HCT116 (cell line): Measurements from ENCODE around the gene VAMP2. TPM values are rescaled to one million over a fixed set of nuclear protein-coding genes. Genes with fewer than 3 reads are reported as not detected.
"Not testable (repeated sequence)": the region's sequence is repeated elsewhere in the genome, so short reads cannot be mapped to it uniquely, and the experiment has no call there.

Experiments used
- ATAC-seq: fragments of 200-7000 bp; cut with Tn5 transposase; 2 replicates; pipeline ENCODE4 v1.9.1; 2020; ENCODE audit warnings: mild to moderate bottlenecking, moderate library complexity
- BruUV-seq: library from RNA; stranded (reverse); fragments of 400-500 nt; replicated peaks from 2 replicates; lab custom pipeline; 2021; lab: Mats Ljungman, UMichigan
- CTCF ChIA-PET: fragments of 300-600 bp; sonication (Branson Sonifier 250); formaldehyde crosslinking; loops from one replicate; lab custom pipeline; 2021; ENCODE audit warnings: antibody characterized with exemption; lab: Charles Lee
- POLR2A ChIA-PET: fragments of 300-600, 350-600 bp; sonication (Branson Sonifier 250); formaldehyde crosslinking; loops from one replicate; lab custom pipeline; 2021; ENCODE audit warnings: antibody characterized with exemption; lab: Charles Lee
- RAD21 ChIA-PET, 2 experiments: fragments of 300-600 bp; sonication (Branson Sonifier 250); formaldehyde crosslinking; loops; one replicate each; lab custom pipeline; 2023; ENCODE audit warnings: low total read pairs in 2 of 2; ENCODE audit not compliant: uncharacterized antibody in 2 of 2, unreplicated experiment in 2 of 2, low non-redundant PET in 1 of 2; lab: Charles Lee
- DNase-seq: peaks from one replicate; pipeline ENCODE4 v3.0.0-alpha.2; 2010; ENCODE audit warnings: low read depth, low spot score
- H2AFZ ChIP-seq: fragments of 200-600 bp; shearing (Covaris generic), sonication (generic); 2 replicates; pipeline ENCODE4 v1.6.1; 2017; ENCODE audit warnings: low read depth, mixed run types, mixed read lengths, antibody characterized with exemption, low read length; ENCODE audit not compliant: poor library complexity, severe bottlenecking
- H3K27ac ChIP-seq: 2 replicates; pipeline ENCODE4 v1.5.1; 2012; ENCODE audit warnings: low read depth, low read length
- H3K27me3 ChIP-seq: fragments of 200-600 bp; sonication (generic); 2 replicates; pipeline ENCODE4 v1.6.1; 2016; ENCODE audit warnings: mixed run types, low read length, mixed read lengths; ENCODE audit not compliant: insufficient read depth
- H3K36me3 ChIP-seq, 2 experiments: fragments of 200-500 bp in 1 of 2; fragments of 200-600 bp in 1 of 2; sonication (Bioruptor generic) in 1 of 2; sonication (generic) in 1 of 2; 2 replicates each; pipeline versions ENCODE4 v1.5.1 to v1.6.1; 2014 to 2016; ENCODE audit warnings: low read length in 2 of 2, inconsistent platforms in 1 of 2, mixed read lengths in 1 of 2, mixed run types in 1 of 2; ENCODE audit not compliant: insufficient read depth in 2 of 2, control insufficient read depth in 1 of 2
- H3K4me1 ChIP-seq, 2 experiments: fragments of 200-600 bp in 1 of 2; sonication (generic) in 1 of 2; 2 replicates each; pipeline versions ENCODE4 v1.5.1 to v1.6.1; 2012 to 2017; ENCODE audit warnings: low read length in 2 of 2, inconsistent platforms in 1 of 2, mild to moderate bottlenecking in 1 of 2, mixed read lengths in 1 of 2, mixed run types in 1 of 2, moderate library complexity in 1 of 2; ENCODE audit not compliant: insufficient read depth in 2 of 2, control insufficient read depth in 1 of 2
- H3K4me2 ChIP-seq: fragments of 200-600 bp; sonication (generic); 2 replicates; pipeline ENCODE4 v1.6.1; 2017; ENCODE audit warnings: mixed run types, low read length, mixed read lengths
- H3K4me3 ChIP-seq, 2 experiments: fragments of 200-600 bp in 1 of 2; sonication (generic) in 1 of 2; replicated peaks in 1 of 2; 2 replicates each; pipeline ENCODE4 v1.5.1; 2011 to 2016; ENCODE audit warnings: low read length in 2 of 2, control low read depth in 1 of 2, low read depth in 1 of 2, mild to moderate bottlenecking in 1 of 2, mixed read lengths in 1 of 2, mixed run types in 1 of 2
- H3K79me2 ChIP-seq: fragments of 200-600 bp; sonication (generic); 2 replicates; pipeline ENCODE4 v1.6.1; 2017; ENCODE audit warnings: mild to moderate bottlenecking, mixed run types, low read length, moderate library complexity, mixed read lengths; ENCODE audit not compliant: insufficient read depth
- H3K9ac ChIP-seq: fragments of 200-600 bp; sonication (generic); 2 replicates; pipeline ENCODE4 v1.6.1; 2016; ENCODE audit warnings: low read length, mixed read lengths
- H3K9me2 ChIP-seq: fragments of 200-600 bp; sonication (generic), shearing (Covaris generic); 2 replicates; pipeline ENCODE4 v1.6.1; 2017; ENCODE audit warnings: mixed run types, mild to moderate bottlenecking, moderate library complexity; ENCODE audit not compliant: insufficient read depth
- H3K9me3 ChIP-seq, 2 experiments: fragments of 200-500 bp in 1 of 2; fragments of 200-600 bp in 1 of 2; sonication (Bioruptor generic) in 1 of 2; sonication (generic) in 1 of 2; 2 replicates each; pipeline ENCODE4 v1.6.1; 2014 to 2017; ENCODE audit warnings: low read length in 2 of 2, mixed read lengths in 2 of 2, inconsistent platforms in 1 of 2, low read depth in 1 of 2, mild to moderate bottlenecking in 1 of 2, mixed run types in 1 of 2, moderate library complexity in 1 of 2; ENCODE audit not compliant: control insufficient read depth in 1 of 2, insufficient read depth in 1 of 2
- H4K20me1 ChIP-seq: fragments of 200-600 bp; sonication (generic), shearing (Covaris generic); 2 replicates; pipeline ENCODE4 v1.6.1; 2017; ENCODE audit warnings: mixed run types, mild to moderate bottlenecking, moderate library complexity; ENCODE audit not compliant: insufficient read depth
- CTCF ChIP-seq, 3 experiments: fragments of 200-600 bp in 1 of 3; sonication (generic) in 1 of 3; IDR thresholded peaks in 2 of 3; conservative IDR thresholded peaks in 1 of 3; 2 replicates each; pipeline ENCODE4 v1.5.1; 2012 to 2017; ENCODE audit warnings: low read depth in 2 of 3, low read length in 2 of 3, antibody characterized with exemption in 1 of 3, borderline replicate concordance in 1 of 3, control low read depth in 1 of 3, mild to moderate bottlenecking in 1 of 3, mixed read lengths in 1 of 3, mixed run types in 1 of 3, moderate library complexity in 1 of 3; ENCODE audit not compliant: insufficient read depth in 1 of 3
- EGR1 ChIP-seq: IDR thresholded peaks from 2 replicates; pipeline ENCODE4 v1.6.1; 2012; ENCODE audit warnings: low read depth
- JUND ChIP-seq: IDR thresholded peaks from 2 replicates; pipeline ENCODE4 v1.6.1; 2012
- MAX ChIP-seq: IDR thresholded peaks from 2 replicates; pipeline ENCODE4 v1.6.1; 2012
- POLR2A ChIP-seq: IDR thresholded peaks from 2 replicates; pipeline ENCODE4 v1.7.0; 2011; ENCODE audit warnings: borderline replicate concordance; ENCODE audit not compliant: insufficient read depth, insufficient read length; ENCODE audit errors: extremely low read depth
- REST ChIP-seq: IDR thresholded peaks from 2 replicates; pipeline ENCODE4 v1.6.1; 2012; ENCODE audit warnings: low read depth
- TCF7L2 ChIP-seq: IDR thresholded peaks from 2 replicates; pipeline ENCODE4 v1.7.0; 2011; ENCODE audit warnings: borderline replicate concordance, inconsistent platforms; ENCODE audit not compliant: insufficient read depth, insufficient read length; ENCODE audit errors: extremely low read depth
- YY1 ChIP-seq: IDR thresholded peaks from 2 replicates; pipeline ENCODE4 v1.6.1; 2011; ENCODE audit warnings: low read length, low read depth, moderate library complexity, mild to moderate bottlenecking; ENCODE audit not compliant: insufficient replicate concordance; ENCODE audit errors: extremely low read depth
- ZFX ChIP-seq: fragments of 450-650 bp; IDR thresholded peaks from 2 replicates; pipeline ENCODE4 v1.6.1; 2017
- ZNF274 ChIP-seq: fragments of 200-500 bp; sonication (Bioruptor generic); IDR thresholded peaks from 2 replicates; pipeline ENCODE4 v1.6.1; 2014; ENCODE audit warnings: mild to moderate bottlenecking, low read depth, low read length, inconsistent platforms
- intact Hi-C: fragments of 100-400 bp; cut with micrococcal nuclease; formaldehyde crosslinking; loops from 2 replicates; pipeline ENCODE4 v1.10.0; 2022
- total RNA-seq: library from RNA; stranded (reverse); gene quantifications from one replicate; pipeline ENCODE4 v1.2.1, GENCODE V29; 2021; ENCODE audit not compliant: unreplicated experiment

The VAMP2 gene
- total RNA-seq, 1 experiment from 2014 or later = 35.9 TPM

GRCh38 chr17:8173056-8173870 lies 10.5 kb upstream of the VAMP2 start (continued):
- TF ChIP-seq CTCF (IDR thresholded peaks at IDR 0.05 in 2 of 3, conservative IDR thresholded peaks at IDR 0.05 in 1 of 3; ENCODE audit: borderline replicate concordance in 1 of 3, insufficient read depth in 1 of 3, low read depth in 2 of 3, low read length in 2 of 3) (no peak), EGR1 (peak; percentile 60), YY1 (peak; percentile 81), TCF7L2 (peak; percentile 20), ZNF274 (no peak), MAX (peak; percentile 73), JUND (peak; percentile 96), POLR2A (peak; percentile 100), ZFX (no peak), REST (no peak)

- H3K4me3 ChIP-seq, H3K9me3 ChIP-seq, H2AFZ ChIP-seq, intact Hi-C loops, BruUV-seq, H3K27me3 ChIP-seq, RAD21 ChIA-PET, H3K36me3 ChIP-seq, DNase-seq, H3K4me2 ChIP-seq, H4K20me1 ChIP-seq, ATAC-seq, H3K9me2 ChIP-seq, H3K27ac ChIP-seq, H3K9ac ChIP-seq, H3K79me2 ChIP-seq: not testable (repeated sequence)
- CTCF ChIA-PET = interaction anchor here (1.6 kb wide), 1 partner anchor 12 kb away, joined by 4 read pairs; no protein-coding TSS in a partner anchor
- POLR2A ChIA-PET = interaction anchor here (4.0 kb wide), 1 partner anchor 17 kb away, joined by 60 read pairs; no protein-coding TSS in a partner anchor
- H3K4me1 ChIP-seq = peaks cover 13 to 26% of the 10 kb centered on the region in 2 experiments
Measured at GRCh38 chr17:8170186-8170585, 7.4 kb upstream of the VAMP2 start.
